ENCODE measurements around the gene PROM1.

PROM1 gene

DNA sequence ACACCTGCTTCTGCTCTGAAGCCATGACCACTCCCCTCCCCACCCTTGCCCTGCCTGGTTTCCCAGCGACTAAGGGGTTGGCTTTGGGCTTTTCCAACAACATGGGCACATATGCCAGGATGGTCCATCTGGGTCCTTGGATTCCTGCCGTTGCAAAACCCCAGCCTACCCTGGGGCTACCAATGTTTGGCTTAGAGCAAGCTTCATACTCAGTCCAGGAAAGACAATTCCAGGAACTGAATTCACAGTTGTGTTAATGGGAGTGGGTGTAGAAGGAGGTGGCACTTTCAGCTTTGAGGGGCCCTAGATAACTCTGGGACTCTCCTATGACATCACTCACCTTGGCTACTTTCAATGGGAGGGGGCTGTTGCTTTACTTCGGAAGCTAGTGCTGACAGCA, 154.3 kb downstream of the PROM1 start:
- TF ChIP-seq SETDB1 (IDR thresholded peaks at IDR 0.05; ENCODE audit: insufficient read length, low read length): no peak
- TF ChIP-seq ZNF391 (tag by site-specific recombination; IDR thresholded peaks at IDR 0.05; ENCODE audit: borderline replicate concordance, low read depth): no peak
- no peak for TF ChIP-seq ZBTB20 (tag by site-specific recombination; IDR thresholded peaks at IDR 0.05)
- no peak for TF ChIP-seq ZBTB7A (tag by site-specific recombination; IDR thresholded peaks at IDR 0.05; ENCODE audit: low read depth)
- TF ChIP-seq ZNF112 (tag by site-specific recombination; IDR thresholded peaks at IDR 0.05): no peak
- TF ChIP-seq RBAK (tag by site-specific recombination; IDR thresholded peaks at IDR 0.05): no peak
- TF ChIP-seq ZFP41 (tag by site-specific recombination; IDR thresholded peaks at IDR 0.05; ENCODE audit: borderline replicate concordance): no peak
- TF ChIP-seq ZNF426 (tag by site-specific recombination; IDR thresholded peaks at IDR 0.05): no peak
- no peak for TF ChIP-seq ZNF747 (tag by site-specific recombination; IDR thresholded peaks at IDR 0.05)
- ChIA-PET CTCF (interaction anchor here (0.6 to 1.2 kb wide), 2 partner anchors 46 to 47 kb away, joined by 3 to 4 read pairs; no protein-coding TSS in a partner anchor), POLR2A (no interaction called here)
- H3K4me3 ChIP-seq (ENCODE audit: low read depth, low read length): no peak overlapping the region
- no peaks in the 10 kb centered on the region for H3K4me1 ChIP-seq (ENCODE audit: control insufficient read depth, insufficient read depth, low read length)
- no peak overlapping the region for H3K27ac ChIP-seq (ENCODE audit: extremely low read depth, low read depth, low read length)
- H3K36me3 ChIP-seq (ENCODE audit: control insufficient read depth in 2 of 2, insufficient read depth in 1 of 2, low read length in 2 of 2): no peaks in the 10 kb centered on the region
- H3K9me3 ChIP-seq (ENCODE audit: control insufficient read depth, insufficient read depth, low read depth, low read length): no peaks in the 10 kb centered on the region

DNA sequence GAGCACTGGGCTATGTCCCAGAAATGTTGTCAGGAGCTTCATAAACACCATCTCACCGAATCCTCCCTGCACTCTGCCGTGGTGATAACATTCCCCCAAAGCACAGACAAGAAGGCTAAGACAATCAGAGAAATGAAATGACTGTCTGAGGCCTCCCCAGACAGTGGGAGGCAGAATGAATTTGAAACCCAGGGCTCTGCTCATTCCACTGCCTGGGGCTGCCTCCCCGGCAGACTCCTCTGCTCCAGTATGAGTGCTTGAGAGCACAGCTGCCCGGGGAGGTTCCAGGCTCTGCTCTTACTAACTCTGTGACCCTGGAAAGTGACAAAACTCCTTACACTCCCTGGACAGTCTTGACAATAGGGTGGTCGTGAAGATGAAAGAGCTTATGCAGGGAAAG, 154.9 kb downstream of the PROM1 start:
- TF ChIP-seq ZNF366 (tag by site-specific recombination; conservative IDR thresholded peaks at IDR 0.05): no peak
- ChIA-PET POLR2A (no interaction called here), CTCF (interaction anchor here (1.2 kb wide), 1 partner anchor 46 kb away, joined by 4 read pairs; no protein-coding TSS in a partner anchor)
- Histone ChIP-seq H3K36me3 (ENCODE audit: control insufficient read depth in 2 of 2, insufficient read depth in 1 of 2, low read length in 2 of 2) (no peaks in the 10 kb centered on the region), H3K4me1 (ENCODE audit: control insufficient read depth, insufficient read depth, low read length) (no peaks in the 10 kb centered on the region), H3K4me3 (ENCODE audit: low read depth, low read length) (no peak overlapping the region), H3K27ac (ENCODE audit: extremely low read depth, low read depth, low read length) (no peak overlapping the region), H3K9me3 (ENCODE audit: control insufficient read depth, insufficient read depth, low read depth, low read length) (no peaks in the 10 kb centered on the region)

DNA sequence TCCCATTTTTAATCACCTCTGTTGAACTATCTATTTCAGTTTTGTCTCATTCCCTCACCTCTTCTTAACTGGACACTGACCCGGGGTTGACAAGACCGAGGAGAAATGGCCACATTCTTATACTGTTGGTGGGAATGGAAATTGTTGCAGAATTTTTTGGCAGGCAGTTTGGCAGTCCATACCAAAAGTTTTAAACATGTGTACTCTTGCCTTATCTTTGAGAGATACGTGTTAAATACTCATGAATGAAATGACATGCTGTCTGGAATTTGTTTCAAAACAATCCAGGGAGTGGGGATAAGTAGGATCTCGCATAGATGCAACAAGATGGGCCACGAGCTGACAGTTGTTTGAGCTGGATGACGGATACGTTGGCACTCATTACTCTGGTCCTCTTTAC, 157.3 kb downstream of the PROM1 start:
- H3K9me3 ChIP-seq (ENCODE audit: control insufficient read depth, insufficient read depth, low read depth, low read length): no peaks in the 10 kb centered on the region
- no peak overlapping the region for H3K4me3 ChIP-seq (ENCODE audit: low read depth, low read length)
- CTCF ChIA-PET: interaction anchor here (0.9 kb wide), 1 partner anchor 30 kb away, joined by 3 read pairs; no protein-coding TSS in a partner anchor
- H3K4me1 ChIP-seq (ENCODE audit: control insufficient read depth, insufficient read depth, low read length): no peaks in the 10 kb centered on the region
- H3K36me3 ChIP-seq (ENCODE audit: control insufficient read depth in 2 of 2, insufficient read depth in 1 of 2, low read length in 2 of 2): no peaks in the 10 kb centered on the region
- POLR2A ChIA-PET: no interaction called here
- H3K27ac ChIP-seq (ENCODE audit: extremely low read depth, low read depth, low read length): no peak overlapping the region
- TF ChIP-seq ZNF548 (tag by site-specific recombination; IDR thresholded peaks at IDR 0.05): no peak
- TF ChIP-seq ZNF600 (tag by site-specific recombination; IDR thresholded peaks at IDR 0.05): no peak
- no peak for TF ChIP-seq ZNF585B (tag by site-specific recombination; IDR thresholded peaks at IDR 0.05)
- TF ChIP-seq, protein P1, sequence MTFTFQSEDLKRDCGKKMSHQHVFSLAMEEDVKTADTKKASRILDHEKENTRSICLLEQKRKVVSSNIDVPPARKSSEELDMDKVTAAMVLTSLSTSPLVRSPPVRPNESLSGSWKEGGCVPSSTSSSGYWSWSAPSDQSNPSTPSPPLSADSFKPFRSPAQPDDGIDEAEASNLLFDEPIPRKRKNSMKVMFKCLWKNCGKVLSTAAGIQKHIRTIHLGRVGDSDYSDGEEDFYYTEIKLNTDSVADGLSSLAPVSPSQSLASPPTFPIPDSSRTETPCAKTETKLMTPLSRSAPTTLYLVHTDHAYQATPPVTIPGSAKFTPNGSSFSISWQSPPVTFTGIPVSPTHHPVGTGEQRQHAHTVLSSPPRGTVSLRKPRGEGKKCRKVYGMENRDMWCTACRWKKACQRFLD (tag by site-specific recombination; IDR thresholded peaks at IDR 0.05): no peak
- TF ChIP-seq ZNF155 (tag by site-specific recombination; IDR thresholded peaks at IDR 0.05): no peak
- TF ChIP-seq, protein P2, sequence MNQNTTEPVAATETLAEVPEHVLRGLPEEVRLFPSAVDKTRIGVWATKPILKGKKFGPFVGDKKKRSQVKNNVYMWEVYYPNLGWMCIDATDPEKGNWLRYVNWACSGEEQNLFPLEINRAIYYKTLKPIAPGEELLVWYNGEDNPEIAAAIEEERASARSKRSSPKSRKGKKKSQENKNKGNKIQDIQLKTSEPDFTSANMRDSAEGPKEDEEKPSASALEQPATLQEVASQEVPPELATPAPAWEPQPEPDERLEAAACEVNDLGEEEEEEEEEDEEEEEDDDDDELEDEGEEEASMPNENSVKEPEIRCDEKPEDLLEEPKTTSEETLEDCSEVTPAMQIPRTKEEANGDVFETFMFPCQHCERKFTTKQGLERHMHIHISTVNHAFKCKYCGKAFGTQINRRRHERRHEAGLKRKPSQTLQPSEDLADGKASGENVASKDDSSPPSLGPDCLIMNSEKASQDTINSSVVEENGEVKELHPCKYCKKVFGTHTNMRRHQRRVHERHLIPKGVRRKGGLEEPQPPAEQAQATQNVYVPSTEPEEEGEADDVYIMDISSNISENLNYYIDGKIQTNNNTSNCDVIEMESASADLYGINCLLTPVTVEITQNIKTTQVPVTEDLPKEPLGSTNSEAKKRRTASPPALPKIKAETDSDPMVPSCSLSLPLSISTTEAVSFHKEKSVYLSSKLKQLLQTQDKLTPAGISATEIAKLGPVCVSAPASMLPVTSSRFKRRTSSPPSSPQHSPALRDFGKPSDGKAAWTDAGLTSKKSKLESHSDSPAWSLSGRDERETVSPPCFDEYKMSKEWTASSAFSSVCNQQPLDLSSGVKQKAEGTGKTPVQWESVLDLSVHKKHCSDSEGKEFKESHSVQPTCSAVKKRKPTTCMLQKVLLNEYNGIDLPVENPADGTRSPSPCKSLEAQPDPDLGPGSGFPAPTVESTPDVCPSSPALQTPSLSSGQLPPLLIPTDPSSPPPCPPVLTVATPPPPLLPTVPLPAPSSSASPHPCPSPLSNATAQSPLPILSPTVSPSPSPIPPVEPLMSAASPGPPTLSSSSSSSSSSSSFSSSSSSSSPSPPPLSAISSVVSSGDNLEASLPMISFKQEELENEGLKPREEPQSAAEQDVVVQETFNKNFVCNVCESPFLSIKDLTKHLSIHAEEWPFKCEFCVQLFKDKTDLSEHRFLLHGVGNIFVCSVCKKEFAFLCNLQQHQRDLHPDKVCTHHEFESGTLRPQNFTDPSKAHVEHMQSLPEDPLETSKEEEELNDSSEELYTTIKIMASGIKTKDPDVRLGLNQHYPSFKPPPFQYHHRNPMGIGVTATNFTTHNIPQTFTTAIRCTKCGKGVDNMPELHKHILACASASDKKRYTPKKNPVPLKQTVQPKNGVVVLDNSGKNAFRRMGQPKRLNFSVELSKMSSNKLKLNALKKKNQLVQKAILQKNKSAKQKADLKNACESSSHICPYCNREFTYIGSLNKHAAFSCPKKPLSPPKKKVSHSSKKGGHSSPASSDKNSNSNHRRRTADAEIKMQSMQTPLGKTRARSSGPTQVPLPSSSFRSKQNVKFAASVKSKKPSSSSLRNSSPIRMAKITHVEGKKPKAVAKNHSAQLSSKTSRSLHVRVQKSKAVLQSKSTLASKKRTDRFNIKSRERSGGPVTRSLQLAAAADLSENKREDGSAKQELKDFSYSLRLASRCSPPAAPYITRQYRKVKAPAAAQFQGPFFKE (tag by site-specific recombination; IDR thresholded peaks at IDR 0.05; ENCODE audit: borderline replicate concordance): no peak
